ENCODE measurements around the gene SUGCT.
"Not testable (repeated sequence)": the region's sequence is repeated elsewhere in the genome, so short reads cannot be mapped to it uniquely, and the experiment has no call there.

Gene SUGCT

GRCh38 chr7:40199076-40199802 is 64.4 kb downstream of the SUGCT start:
- DNase-seq (ENCODE audit: low read depth, low spot score) = no peak

GRCh38 chr7:40200791-40201190 is 66.0 kb downstream of the SUGCT start:
- no peak for DNase-seq (ENCODE audit: low read depth, low spot score)

GRCh38 chr7:40202851-40203250 is 68.0 kb downstream of the SUGCT start:
- DNase-seq (ENCODE audit: low read depth, low spot score) = no peak

GRCh38 chr7:40204581-40204980 is 69.8 kb downstream of the SUGCT start:
- no peak for DNase-seq (ENCODE audit: low read depth, low spot score)

- no peak for DNase-seq (ENCODE audit: low read depth, low spot score)
Observed at GRCh38 chr7:40205992-40206391, 71.2 kb downstream of the SUGCT start.

- no peak for DNase-seq (ENCODE audit: low read depth, low spot score)
Observed at GRCh38 chr7:40211276-40212003, 76.6 kb downstream of the SUGCT start.

- DNase-seq (ENCODE audit: low read depth, low spot score) = no peak
Observed at GRCh38 chr7:40213291-40213690, 78.5 kb downstream of the SUGCT start.

- DNase-seq (ENCODE audit: low read depth, low spot score) = no peak
Observed at GRCh38 chr7:40213856-40214255, 79.1 kb downstream of the SUGCT start.

GRCh38 chr7:40218612-40219011 is 83.8 kb downstream of the SUGCT start:
- not testable (repeated sequence) for DNase-seq (ENCODE audit: low read depth, low spot score)

- no peak for DNase-seq (ENCODE audit: low read depth, low spot score)
Observed at GRCh38 chr7:40219917-40220316, 85.1 kb downstream of the SUGCT start.

- DNase-seq (ENCODE audit: low read depth, low spot score) = no peak
Observed at GRCh38 chr7:40220421-40220911, 85.7 kb downstream of the SUGCT start.

- no peak for DNase-seq (ENCODE audit: low read depth, low spot score)
Observed at GRCh38 chr7:40221836-40222235, 87.0 kb downstream of the SUGCT start.

- DNase-seq (ENCODE audit: low read depth, low spot score) = no peak
Observed at GRCh38 chr7:40223451-40224127, 88.8 kb downstream of the SUGCT start.

- no peak for DNase-seq (ENCODE audit: low read depth, low spot score)
Observed at GRCh38 chr7:40230101-40230500, 95.3 kb downstream of the SUGCT start.

- no peak for DNase-seq (ENCODE audit: low read depth, low spot score)
Observed at GRCh38 chr7:40231796-40232195, 97.0 kb downstream of the SUGCT start.

- DNase-seq (ENCODE audit: low read depth, low spot score) = no peak
Observed at GRCh38 chr7:40232242-40232893, 97.6 kb downstream of the SUGCT start.

- no peak for DNase-seq (ENCODE audit: low read depth, low spot score)
Observed at GRCh38 chr7:40234046-40234445, 99.2 kb downstream of the SUGCT start.

- no peak for DNase-seq (ENCODE audit: low read depth, low spot score)
Observed at GRCh38 chr7:40234666-40235065, 99.9 kb downstream of the SUGCT start.

- DNase-seq (ENCODE audit: low read depth, low spot score) = no peak
Observed at GRCh38 chr7:40237731-40238130, 102.9 kb downstream of the SUGCT start.

- DNase-seq (ENCODE audit: low read depth, low spot score) = no peak
Observed at GRCh38 chr7:40239755-40240303, 105.0 kb downstream of the SUGCT start.

GRCh38 chr7:40243076-40243475 is 108.3 kb downstream of the SUGCT start:
- DNase-seq (ENCODE audit: low read depth, low spot score) = no peak

- no peak for DNase-seq (ENCODE audit: low read depth, low spot score)
Observed at GRCh38 chr7:40244226-40244625, 109.4 kb downstream of the SUGCT start.

Data from brain pericyte (primary cell).